GM23338 (cell line): Measurements from ENCODE around the gene MBD5. TPM values are rescaled to one million over a fixed set of nuclear protein-coding genes. Genes with fewer than 3 reads are reported as not detected.

ENCODE experiments used
- ATAC-seq: fragments of 200-7000 bp; cut with Tn5 transposase; 3 replicates; pipeline ENCODE4 v1.9.1; 2020
- DNase-seq: peaks from one replicate; pipeline ENCODE4 v3.0.0-alpha.2; 2015; ENCODE audit warnings: low spot score
- H2AFZ ChIP-seq: fragments of 200-600 bp; sonication (generic); 2 replicates; pipeline ENCODE4 v1.8.0; 2016; ENCODE audit warnings: antibody characterized with exemption, mild to moderate bottlenecking, moderate library complexity
- H3F3A ChIP-seq: fragments of 200-600 bp; sonication (generic); replicated peaks from 2 replicates; pipeline ENCODE4 v1.8.0; 2017; ENCODE audit warnings: antibody characterized with exemption, mixed run types, low read depth
- H3K27ac ChIP-seq: fragments of 200-600 bp; sonication (generic); 2 replicates; pipeline ENCODE4 v1.6.1; 2016; ENCODE audit warnings: low read depth
- H3K27me3 ChIP-seq: fragments of 200-600 bp; sonication (generic); 2 replicates; pipeline ENCODE4 v1.8.0; 2016; ENCODE audit warnings: mild to moderate bottlenecking, mixed run types, moderate library complexity; ENCODE audit not compliant: insufficient read depth
- H3K36me3 ChIP-seq: fragments of 200-600 bp; sonication (generic); 2 replicates; pipeline ENCODE4 v1.8.0; 2016; ENCODE audit warnings: mild to moderate bottlenecking; ENCODE audit not compliant: insufficient read depth
- H3K4me1 ChIP-seq: fragments of 200-600 bp; sonication (generic); 2 replicates; pipeline ENCODE4 v1.8.0; 2016; ENCODE audit warnings: mild to moderate bottlenecking, moderate library complexity; ENCODE audit not compliant: insufficient read depth
- H3K4me2 ChIP-seq: fragments of 200-600 bp; sonication (generic); 2 replicates; pipeline ENCODE4 v1.7.1; 2017; ENCODE audit warnings: mixed run types
- H3K4me3 ChIP-seq: fragments of 200-600 bp; sonication (generic); 2 replicates; pipeline ENCODE4 v1.6.1; 2016; ENCODE audit warnings: mixed run types
- H3K79me2 ChIP-seq: fragments of 200-600 bp; sonication (generic); replicated peaks from 2 replicates; pipeline ENCODE4 v1.8.0; 2017; ENCODE audit warnings: mild to moderate bottlenecking; ENCODE audit not compliant: insufficient read depth
- H3K9me2 ChIP-seq: fragments of 200-600 bp; sonication (generic); 2 replicates; pipeline ENCODE4 v1.8.0; 2017; ENCODE audit not compliant: insufficient read depth
- H4K20me1 ChIP-seq: fragments of 200-600 bp; sonication (generic); replicated peaks from 2 replicates; pipeline ENCODE4 v1.8.0; 2017; ENCODE audit warnings: mild to moderate bottlenecking; ENCODE audit not compliant: insufficient read depth
- H3K27ac Mint-ChIP-seq: 2 replicates; pipeline ENCODE4 v1.8.0; 2020; ENCODE audit warnings: inconsistent platforms, mild to moderate bottlenecking, moderate library complexity, mixed read lengths
- H3K27me3 Mint-ChIP-seq: 3 replicates; pipeline ENCODE4 v1.8.0; 2022; ENCODE audit warnings: low read depth, mild to moderate bottlenecking, moderate library complexity, mixed read lengths, inconsistent platforms; ENCODE audit not compliant: insufficient read depth, poor library complexity
- H3K36me3 Mint-ChIP-seq: 3 replicates; pipeline ENCODE4 v1.8.0; 2021; ENCODE audit warnings: low read depth, mild to moderate bottlenecking, inconsistent platforms, moderate library complexity, mixed read lengths
- H3K4me1 Mint-ChIP-seq: 3 replicates; pipeline ENCODE4 v1.8.0; 2020; ENCODE audit warnings: mild to moderate bottlenecking, inconsistent platforms, mixed read lengths
- H3K4me3 Mint-ChIP-seq: 3 replicates; pipeline ENCODE4 v1.8.0; 2021; ENCODE audit warnings: moderate library complexity, mild to moderate bottlenecking, inconsistent platforms, mixed read lengths
- H3K9me3 Mint-ChIP-seq: 3 replicates; pipeline ENCODE4 v1.8.0; 2020; ENCODE audit warnings: moderate library complexity, mild to moderate bottlenecking, inconsistent platforms, mixed read lengths
- CTCF ChIP-seq, 2 experiments: fragments of 200-600 bp in 1 of 2; sonication (generic) in 1 of 2; conservative IDR thresholded peaks; 2 replicates each; pipeline versions ENCODE4 v1.5.1 to v1.6.1; 2016 to 2017; ENCODE audit warnings: antibody characterized with exemption in 2 of 2, low read depth in 2 of 2, mild to moderate bottlenecking in 2 of 2, moderate library complexity in 1 of 2
- EZH2 ChIP-seq: fragments of 200-600 bp; sonication (generic); IDR thresholded peaks from one replicate; pipeline ENCODE4 v1.8.0; 2017; ENCODE audit warnings: antibody characterized with exemption, mild to moderate bottlenecking, low read depth; ENCODE audit not compliant: unreplicated experiment
- JUNB ChIP-seq: IDR thresholded peaks from one replicate; pipeline ENCODE4 v1.6.1; 2016; ENCODE audit warnings: antibody characterized with exemption; ENCODE audit not compliant: unreplicated experiment
- NANOG ChIP-seq: IDR thresholded peaks from 2 replicates; pipeline ENCODE4 v1.6.1; 2016; ENCODE audit warnings: antibody characterized with exemption, borderline replicate concordance
- POLR2AphosphoS5 ChIP-seq: IDR thresholded peaks from 2 replicates; pipeline ENCODE4 v1.6.1; 2016; ENCODE audit warnings: antibody characterized with exemption, low read depth
- STAT1 ChIP-seq: IDR thresholded peaks from one replicate; pipeline ENCODE4 v1.6.1; 2016; ENCODE audit warnings: antibody characterized with exemption; ENCODE audit not compliant: unreplicated experiment
- ZNF114 ChIP-seq: fragments of 250-450 bp; sonication (Bioruptor Pico); IDR thresholded peaks from 2 replicates; pipeline ENCODE4 v1.5.0; 2020; ENCODE audit warnings: mild to moderate bottlenecking, moderate library complexity
- ZNF331 ChIP-seq: fragments of 250-450 bp; sonication (Bioruptor Pico); IDR thresholded peaks from 2 replicates; pipeline ENCODE4 v1.5.0; 2020; ENCODE audit warnings: low read depth, mild to moderate bottlenecking, moderate library complexity
- polyA plus RNA-seq: library from polyadenylated mRNA; unstranded; fragments of >200 nt; fragmentation: Nextera tagmentation; extraction: Ambion mirVana; gene quantifications from 2 replicates; pipeline ENCODE4 v1.2.1, GENCODE V29; 2016
- total RNA-seq: library from RNA; depleted of rRNA; stranded (reverse); fragments of >200 nt; shearing (Covaris generic); gene quantifications from 2 replicates; pipeline ENCODE4 v1.2.3, GENCODE V29; 2014
- TF ChIP-seq, protein P1 (sequence below): IDR thresholded peaks from one replicate; pipeline ENCODE4 v1.6.1; 2018; ENCODE audit warnings: antibody characterized with exemption; ENCODE audit not compliant: unreplicated experiment

The MBD5 gene
- total and polyA plus RNA-seq, 2 experiments from 2014 or later, result 16.2 to 23.1 TPM

GRCh38 chr2:148533004-148533403, 512.1 kb downstream of the MBD5 start (continued):
- TF ChIP-seq CTCF (conservative IDR thresholded peaks at IDR 0.05; ENCODE audit: low read depth in 2 of 2), result no peak
- no peak for TF ChIP-seq EZH2
- no peak for TF ChIP-seq JUNB
- no peak for TF ChIP-seq ZNF331 (CRISPR knock-in tag)
- TF ChIP-seq NANOG, result no peak
- TF ChIP-seq ZNF114 (CRISPR knock-in tag), result no peak
- TF ChIP-seq, protein P1, sequence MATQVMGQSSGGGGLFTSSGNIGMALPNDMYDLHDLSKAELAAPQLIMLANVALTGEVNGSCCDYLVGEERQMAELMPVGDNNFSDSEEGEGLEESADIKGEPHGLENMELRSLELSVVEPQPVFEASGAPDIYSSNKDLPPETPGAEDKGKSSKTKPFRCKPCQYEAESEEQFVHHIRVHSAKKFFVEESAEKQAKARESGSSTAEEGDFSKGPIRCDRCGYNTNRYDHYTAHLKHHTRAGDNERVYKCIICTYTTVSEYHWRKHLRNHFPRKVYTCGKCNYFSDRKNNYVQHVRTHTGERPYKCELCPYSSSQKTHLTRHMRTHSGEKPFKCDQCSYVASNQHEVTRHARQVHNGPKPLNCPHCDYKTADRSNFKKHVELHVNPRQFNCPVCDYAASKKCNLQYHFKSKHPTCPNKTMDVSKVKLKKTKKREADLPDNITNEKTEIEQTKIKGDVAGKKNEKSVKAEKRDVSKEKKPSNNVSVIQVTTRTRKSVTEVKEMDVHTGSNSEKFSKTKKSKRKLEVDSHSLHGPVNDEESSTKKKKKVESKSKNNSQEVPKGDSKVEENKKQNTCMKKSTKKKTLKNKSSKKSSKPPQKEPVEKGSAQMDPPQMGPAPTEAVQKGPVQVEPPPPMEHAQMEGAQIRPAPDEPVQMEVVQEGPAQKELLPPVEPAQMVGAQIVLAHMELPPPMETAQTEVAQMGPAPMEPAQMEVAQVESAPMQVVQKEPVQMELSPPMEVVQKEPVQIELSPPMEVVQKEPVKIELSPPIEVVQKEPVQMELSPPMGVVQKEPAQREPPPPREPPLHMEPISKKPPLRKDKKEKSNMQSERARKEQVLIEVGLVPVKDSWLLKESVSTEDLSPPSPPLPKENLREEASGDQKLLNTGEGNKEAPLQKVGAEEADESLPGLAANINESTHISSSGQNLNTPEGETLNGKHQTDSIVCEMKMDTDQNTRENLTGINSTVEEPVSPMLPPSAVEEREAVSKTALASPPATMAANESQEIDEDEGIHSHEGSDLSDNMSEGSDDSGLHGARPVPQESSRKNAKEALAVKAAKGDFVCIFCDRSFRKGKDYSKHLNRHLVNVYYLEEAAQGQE, result no peak
- no peak for TF ChIP-seq POLR2AphosphoS5
- TF ChIP-seq STAT1, result no peak

DNA sequence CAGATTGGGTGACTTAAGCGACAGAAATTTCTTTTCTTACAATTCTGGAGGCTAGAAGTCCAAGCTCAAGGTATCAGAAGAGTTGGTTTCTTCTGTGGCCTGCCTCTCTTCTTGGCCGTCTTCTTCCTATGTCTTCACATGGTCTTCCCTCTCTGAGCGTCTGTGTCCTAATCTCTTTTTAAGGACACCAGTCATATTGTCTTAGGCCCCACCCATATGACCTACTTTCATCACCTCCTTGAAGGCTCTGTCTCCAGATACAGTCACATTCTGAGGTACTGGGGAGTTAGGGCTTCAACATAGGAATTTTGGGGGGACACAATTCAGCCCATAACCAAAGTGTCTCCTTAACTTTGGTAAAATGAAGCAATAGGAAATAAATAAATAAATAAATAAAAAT, 512.8 kb downstream of the MBD5 start:
- H3K79me2 ChIP-seq, result no peaks in the 10 kb centered on the region
- Mint-ChIP-seq H3K27ac (no peak overlapping the region), H3K4me1 (peaks cover 10% of the 10 kb centered on the region), H3K27me3 (peaks cover 4% of the 10 kb centered on the region), H3K9me3 (no peaks in the 10 kb centered on the region; the same call in 2 of the 3 replicates), H3K4me3 (no peak overlapping the region), H3K36me3 (no peaks in the 10 kb centered on the region)
- H3K4me1 ChIP-seq, result no peaks in the 10 kb centered on the region
- H4K20me1 ChIP-seq, result no peaks in the 10 kb centered on the region
- H3K4me2 ChIP-seq, result no peak overlapping the region
- DNase-seq, result no peak
- no peaks in the 10 kb centered on the region for H3K27me3 ChIP-seq
- H2AFZ ChIP-seq, result no peak overlapping the region
- H3K27ac ChIP-seq, result no peak overlapping the region
- H3K36me3 ChIP-seq, result no peaks in the 10 kb centered on the region
- peaks cover 22% of the 10 kb centered on the region; the same call in 1 of the 2 replicates for H3K9me2 ChIP-seq
- no peak overlapping the region for H3K4me3 ChIP-seq
- no peaks in the 10 kb centered on the region for H3F3A ChIP-seq
- ATAC-seq, result no peak
- TF ChIP-seq POLR2AphosphoS5 (no peak), ZNF114 (CRISPR knock-in tag) (no peak), CTCF (conservative IDR thresholded peaks at IDR 0.05; ENCODE audit: low read depth in 2 of 2) (no peak)
- TF ChIP-seq, protein P1, result no peak
